ENCODE measurements around the gene TNRC6B. TPM values are rescaled to one million over a fixed set of nuclear protein-coding genes. Genes with fewer than 3 reads are reported as not detected.

The TNRC6B gene
- total RNA-seq, 3 donors from 2014 or later: 32.8 to 53.1 (median 39.7) TPM

DNA sequence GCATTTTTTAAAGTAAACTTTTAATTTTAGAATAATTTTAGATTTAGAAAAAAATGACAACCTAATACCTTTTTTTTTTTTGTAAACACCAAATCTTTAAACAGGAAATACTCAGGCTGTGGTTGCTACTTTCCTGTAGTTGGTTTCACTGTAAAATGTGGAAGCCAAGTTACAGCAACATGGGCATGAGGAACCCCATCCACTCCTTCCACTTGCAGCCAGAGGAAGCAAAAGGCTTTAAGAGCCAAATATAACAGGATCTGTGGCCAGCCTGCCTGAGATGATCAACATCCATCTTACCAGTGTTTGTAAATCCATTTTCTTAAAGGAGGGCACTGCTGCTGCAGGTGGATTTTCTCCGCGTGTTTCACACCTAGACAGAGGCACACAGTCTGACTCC lies 66.2 kb downstream of the TNRC6B start:
- TF ChIP-seq POLR2A (IDR thresholded peaks at IDR 0.05) (no peak), POLR2AphosphoS5 (IDR thresholded peaks at IDR 0.05) (no peak)
- TF ChIP-seq, protein P1, sequence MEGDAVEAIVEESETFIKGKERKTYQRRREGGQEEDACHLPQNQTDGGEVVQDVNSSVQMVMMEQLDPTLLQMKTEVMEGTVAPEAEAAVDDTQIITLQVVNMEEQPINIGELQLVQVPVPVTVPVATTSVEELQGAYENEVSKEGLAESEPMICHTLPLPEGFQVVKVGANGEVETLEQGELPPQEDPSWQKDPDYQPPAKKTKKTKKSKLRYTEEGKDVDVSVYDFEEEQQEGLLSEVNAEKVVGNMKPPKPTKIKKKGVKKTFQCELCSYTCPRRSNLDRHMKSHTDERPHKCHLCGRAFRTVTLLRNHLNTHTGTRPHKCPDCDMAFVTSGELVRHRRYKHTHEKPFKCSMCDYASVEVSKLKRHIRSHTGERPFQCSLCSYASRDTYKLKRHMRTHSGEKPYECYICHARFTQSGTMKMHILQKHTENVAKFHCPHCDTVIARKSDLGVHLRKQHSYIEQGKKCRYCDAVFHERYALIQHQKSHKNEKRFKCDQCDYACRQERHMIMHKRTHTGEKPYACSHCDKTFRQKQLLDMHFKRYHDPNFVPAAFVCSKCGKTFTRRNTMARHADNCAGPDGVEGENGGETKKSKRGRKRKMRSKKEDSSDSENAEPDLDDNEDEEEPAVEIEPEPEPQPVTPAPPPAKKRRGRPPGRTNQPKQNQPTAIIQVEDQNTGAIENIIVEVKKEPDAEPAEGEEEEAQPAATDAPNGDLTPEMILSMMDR (IDR thresholded peaks at IDR 0.05): no peak
- no peaks in the 10 kb centered on the region for H3K9me3 ChIP-seq
- no peaks in the 10 kb centered on the region for H3K27me3 ChIP-seq
- H3K27ac ChIP-seq: no peak overlapping the region
- H3K4me1 ChIP-seq: peaks cover 0 to 8% of the 10 kb centered on the region in 2 donors
- DNase-seq (ENCODE audit: low spot score in 2 of 2): no peak
- no peaks in the 10 kb centered on the region for H3K36me3 ChIP-seq
- H3K4me3 ChIP-seq: no peak overlapping the region
- intact Hi-C loops (cut with DNase I; ENCODE audit: low total_unique reads): no loop called here

DNA sequence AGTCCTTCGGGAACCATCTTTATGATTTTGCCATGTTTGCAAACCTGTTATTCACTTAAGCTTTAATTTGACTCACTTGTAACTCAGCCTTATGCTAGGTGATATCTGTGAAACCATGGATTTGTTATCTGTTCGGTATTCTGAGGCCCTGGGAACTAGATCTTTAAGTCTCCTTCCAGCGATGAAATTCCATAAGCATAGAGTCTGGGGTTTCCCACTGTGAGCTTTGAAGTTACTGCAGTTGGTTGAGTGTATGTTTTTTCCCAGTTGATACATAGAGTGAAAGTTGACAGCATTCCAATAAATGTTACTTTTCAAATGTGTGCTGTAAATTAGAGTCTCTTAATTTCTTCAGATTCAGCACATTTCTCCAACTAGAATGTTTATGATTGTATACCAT lies 66.9 kb downstream of the TNRC6B start:
- Histone ChIP-seq H3K27me3 (no peaks in the 10 kb centered on the region), H3K36me3 (no peaks in the 10 kb centered on the region), H3K27ac (no peak overlapping the region), H3K4me3 (no peak overlapping the region), H3K9me3 (no peaks in the 10 kb centered on the region), H3K4me1 (peaks cover 0 to under 1% of the 10 kb centered on the region in 2 donors)
- TF ChIP-seq POLR2AphosphoS5 (IDR thresholded peaks at IDR 0.05) (no peak), POLR2A (IDR thresholded peaks at IDR 0.05) (no peak)
- TF ChIP-seq, protein P1 (IDR thresholded peaks at IDR 0.05): no peak
- DNase-seq (ENCODE audit: low spot score in 2 of 2): no peak
- intact Hi-C loops (cut with DNase I; ENCODE audit: low total_unique reads): no loop called here

DNA sequence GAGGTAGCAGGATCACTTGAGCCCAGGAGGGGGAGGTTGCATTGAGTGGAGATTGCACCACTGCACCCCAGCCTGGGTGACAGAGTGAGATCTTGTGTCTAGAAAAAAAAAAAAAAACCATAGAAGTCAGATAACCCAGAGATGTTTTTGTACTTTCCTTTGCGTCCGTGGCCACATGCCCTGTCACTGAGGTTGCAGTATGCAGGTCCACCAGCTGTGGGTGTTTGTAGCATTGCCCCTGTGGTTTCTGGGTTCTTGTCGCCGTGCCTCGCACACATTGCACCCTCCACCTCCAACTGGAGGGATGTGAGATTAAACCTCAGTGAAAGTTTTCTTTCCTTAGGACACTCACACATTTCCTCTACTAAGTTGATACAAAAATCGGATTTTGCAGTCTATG lies 70.3 kb downstream of the TNRC6B start:
- Histone ChIP-seq H3K27me3 (no peaks in the 10 kb centered on the region), H3K4me1 (no peaks in the 10 kb centered on the region), H3K36me3 (no peaks in the 10 kb centered on the region), H3K27ac (no peak overlapping the region), H3K4me3 (no peak overlapping the region), H3K9me3 (no peaks in the 10 kb centered on the region)
- no peak for DNase-seq (ENCODE audit: low spot score in 2 of 2)
- intact Hi-C loops (cut with DNase I; ENCODE audit: low total_unique reads): no loop called here
- TF ChIP-seq, protein P1 (IDR thresholded peaks at IDR 0.05): no peak
- TF ChIP-seq POLR2AphosphoS5 (IDR thresholded peaks at IDR 0.05): no peak
- TF ChIP-seq POLR2A (IDR thresholded peaks at IDR 0.05): no peak

DNA sequence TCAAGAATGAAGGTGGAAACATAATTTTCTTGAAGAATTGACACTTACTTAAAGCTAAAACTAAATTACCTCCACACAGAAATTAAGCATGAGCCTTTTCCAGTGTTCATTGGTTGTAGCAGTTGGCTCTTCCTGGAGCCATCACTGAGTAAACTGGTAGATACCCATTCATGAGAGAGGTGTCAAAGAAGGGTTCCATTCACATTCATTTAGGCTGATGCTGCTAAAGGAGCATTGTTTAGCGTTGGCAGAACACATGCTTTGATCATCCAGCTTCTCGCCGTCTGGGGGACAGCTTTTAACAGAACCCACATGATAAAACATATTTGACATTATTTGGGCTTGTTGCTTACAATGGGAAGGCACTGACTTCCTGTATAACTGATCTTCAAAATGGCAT lies 71.6 kb downstream of the TNRC6B start:
- intact Hi-C loops (cut with DNase I; ENCODE audit: low total_unique reads): no loop called here
- DNase-seq (ENCODE audit: low spot score in 2 of 2): no peak
- no peak overlapping the region for H3K4me3 ChIP-seq
- TF ChIP-seq POLR2A (IDR thresholded peaks at IDR 0.05): no peak
- TF ChIP-seq, protein P1 (IDR thresholded peaks at IDR 0.05): no peak
- TF ChIP-seq POLR2AphosphoS5 (IDR thresholded peaks at IDR 0.05): no peak
- H3K27me3 ChIP-seq: no peaks in the 10 kb centered on the region
- no peaks in the 10 kb centered on the region for H3K9me3 ChIP-seq
- H3K4me1 ChIP-seq: no peaks in the 10 kb centered on the region
- no peak overlapping the region for H3K27ac ChIP-seq
- no peaks in the 10 kb centered on the region for H3K36me3 ChIP-seq

DNA sequence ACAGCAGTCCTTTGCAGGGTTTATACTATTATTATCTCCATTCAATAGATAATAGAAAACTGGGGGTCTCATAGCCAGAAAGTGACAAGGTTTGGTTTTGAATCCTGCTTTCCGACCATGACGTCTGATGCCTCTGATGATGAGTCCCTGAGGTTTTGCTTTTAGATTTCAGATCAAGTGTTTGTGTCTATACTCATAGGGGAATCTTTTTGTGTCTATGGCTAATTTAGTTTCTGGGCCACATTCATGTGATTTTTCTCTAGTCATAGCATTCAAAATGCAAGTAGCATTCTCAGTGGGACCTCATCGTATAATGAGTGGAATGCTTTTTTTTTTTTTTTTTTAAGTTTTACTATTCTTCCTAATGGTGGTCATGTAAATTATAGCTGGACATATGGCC lies 72.9 kb downstream of the TNRC6B start:
- Histone ChIP-seq H3K27me3 (no peaks in the 10 kb centered on the region), H3K36me3 (no peaks in the 10 kb centered on the region), H3K4me3 (no peak overlapping the region), H3K4me1 (no peaks in the 10 kb centered on the region), H3K27ac (no peak overlapping the region), H3K9me3 (no peaks in the 10 kb centered on the region)
- no peak for DNase-seq (ENCODE audit: low spot score in 2 of 2)
- TF ChIP-seq POLR2AphosphoS5 (IDR thresholded peaks at IDR 0.05): no peak
- TF ChIP-seq, protein P1 (IDR thresholded peaks at IDR 0.05): no peak
- intact Hi-C loops (cut with DNase I; ENCODE audit: low total_unique reads): no loop called here

All from breast epithelium (tissue), 4 donors.